Astrocyte of the spinal cord (primary cell): ENCODE results near the gene PER1.
"Not testable (repeated sequence)": the region's sequence is repeated elsewhere in the genome, so short reads cannot be mapped to it uniquely, and the experiment has no call there.

ENCODE experiments used
- DNase-seq: peaks from one replicate; pipeline ENCODE4 v3.0.0; 2011; ENCODE audit warnings: low read depth, low spot score
- H3K4me3 ChIP-seq: 2 replicates; pipeline ENCODE4 v1.5.1; 2011; ENCODE audit warnings: low read depth, mild to moderate bottlenecking, low read length, moderate library complexity
- in situ Hi-C: cut with HindIII; loops from 2 replicates; pipeline ENCODE4 v1.10.0; 2017; ENCODE audit warnings: low sequenced_read_pairs
- TF ChIP-seq, protein P1 (sequence below): IDR thresholded peaks from 2 replicates; pipeline ENCODE4 v1.5.1; 2012; ENCODE audit warnings: low read depth, mild to moderate bottlenecking, low read length, inconsistent platforms

PER1 gene

GRCh38 chr17:8176998-8177731, 25.0 kb upstream of the PER1 start:
- DNase-seq = no peak
- TF ChIP-seq, protein P1, sequence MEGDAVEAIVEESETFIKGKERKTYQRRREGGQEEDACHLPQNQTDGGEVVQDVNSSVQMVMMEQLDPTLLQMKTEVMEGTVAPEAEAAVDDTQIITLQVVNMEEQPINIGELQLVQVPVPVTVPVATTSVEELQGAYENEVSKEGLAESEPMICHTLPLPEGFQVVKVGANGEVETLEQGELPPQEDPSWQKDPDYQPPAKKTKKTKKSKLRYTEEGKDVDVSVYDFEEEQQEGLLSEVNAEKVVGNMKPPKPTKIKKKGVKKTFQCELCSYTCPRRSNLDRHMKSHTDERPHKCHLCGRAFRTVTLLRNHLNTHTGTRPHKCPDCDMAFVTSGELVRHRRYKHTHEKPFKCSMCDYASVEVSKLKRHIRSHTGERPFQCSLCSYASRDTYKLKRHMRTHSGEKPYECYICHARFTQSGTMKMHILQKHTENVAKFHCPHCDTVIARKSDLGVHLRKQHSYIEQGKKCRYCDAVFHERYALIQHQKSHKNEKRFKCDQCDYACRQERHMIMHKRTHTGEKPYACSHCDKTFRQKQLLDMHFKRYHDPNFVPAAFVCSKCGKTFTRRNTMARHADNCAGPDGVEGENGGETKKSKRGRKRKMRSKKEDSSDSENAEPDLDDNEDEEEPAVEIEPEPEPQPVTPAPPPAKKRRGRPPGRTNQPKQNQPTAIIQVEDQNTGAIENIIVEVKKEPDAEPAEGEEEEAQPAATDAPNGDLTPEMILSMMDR = no peak
- in situ Hi-C loops = no loop called here

DNA sequence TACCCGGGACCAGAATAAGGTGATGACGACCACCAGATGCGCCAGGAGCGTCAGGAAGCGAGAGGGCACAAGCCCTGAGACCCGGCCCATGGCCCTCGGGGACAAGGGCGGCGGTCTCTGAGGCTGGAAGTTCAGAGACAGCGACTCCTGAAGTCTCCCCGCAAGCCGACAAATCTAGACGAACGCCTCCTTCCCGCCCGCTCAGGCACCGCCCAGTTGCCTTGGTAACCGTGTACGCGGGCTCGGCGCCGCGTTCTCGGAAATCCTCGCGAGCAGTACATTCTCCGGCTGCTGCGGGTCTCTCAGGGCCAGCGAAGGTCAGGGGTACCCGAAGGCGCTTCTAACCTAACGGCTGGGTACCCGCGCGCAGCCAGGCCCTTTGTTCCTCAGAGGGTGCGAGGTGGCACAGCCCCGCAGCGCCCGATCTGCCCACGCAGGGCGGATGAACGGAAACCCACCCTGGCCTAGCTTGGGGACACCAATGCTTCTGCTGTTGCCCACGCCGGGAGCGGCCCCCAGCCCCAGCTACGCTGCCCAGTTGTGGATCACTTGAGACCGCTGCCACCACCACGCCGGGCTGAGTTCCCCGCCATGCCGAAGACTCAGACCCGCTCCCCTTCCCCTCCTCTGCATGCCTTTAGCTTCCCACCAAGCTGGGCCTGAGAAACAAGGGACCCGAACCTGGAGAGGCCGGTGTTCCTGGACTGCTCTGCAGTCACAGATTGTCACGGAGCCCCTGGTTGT, 24.2 kb upstream of the PER1 start, which contains the start of gene TMEM107:
TSS of gene TMEM107 (minus strand) at position 184 of the 744 bp plus-strand sequence. CDS start at position 90, 94 bp downstream.
- TF ChIP-seq, protein P1 = no peak
- H3K4me3 ChIP-seq = peak within 1 kb of the TSS; percentile 67
- peak; percentile 81 for DNase-seq
- in situ Hi-C loops = no loop called here

More at GRCh38 chr17:8176998-8177731, 25.0 kb upstream of the PER1 start:
- peak overlapping the region; percentile 67 for H3K4me3 ChIP-seq

DNA sequence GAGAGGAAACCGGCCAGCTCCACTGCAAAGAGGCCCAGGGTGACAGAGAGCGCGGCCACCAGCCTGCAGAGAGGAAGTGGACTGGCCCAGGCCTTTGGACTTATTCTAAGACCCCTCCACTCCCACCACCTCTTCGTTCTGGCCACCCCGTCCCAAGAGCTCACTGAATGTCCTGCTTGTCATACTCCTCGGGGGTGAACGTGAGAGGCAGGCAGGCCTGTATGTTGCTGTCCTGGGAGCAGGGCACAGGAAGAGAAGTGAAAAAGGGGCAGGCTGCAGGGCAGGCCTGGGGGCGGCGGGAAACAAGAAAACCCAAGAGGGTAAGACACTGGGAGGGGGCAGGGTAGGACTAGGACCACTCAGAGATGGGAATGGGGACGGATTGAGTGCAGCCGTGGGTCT, 23.6 kb upstream of the PER1 start:
- peak overlapping the region; percentile 67 for H3K4me3 ChIP-seq
- no peak for DNase-seq
- in situ Hi-C loops = no loop called here
- TF ChIP-seq, protein P1 = no peak

GRCh38 chr17:8173871-8174322, 21.7 kb upstream of the PER1 start:
- no peak for DNase-seq
- TF ChIP-seq, protein P1 = no peak
- H3K4me3 ChIP-seq = peak overlapping the region; percentile 38
- in situ Hi-C loops = no loop called here

- peak overlapping the region; percentile 38 for H3K4me3 ChIP-seq
- TF ChIP-seq, protein P1 = no peak
- peak; percentile 98 for DNase-seq
- in situ Hi-C loops = no loop called here
These were observed 21.1 kb upstream of the PER1 start for GRCh38 chr17:8173056-8173870.

GRCh38 chr17:8170186-8170585, 18.0 kb upstream of the PER1 start:
- DNase-seq, in situ Hi-C loops, H3K4me3 ChIP-seq: not testable (repeated sequence)
